ENCODE results near the gene GPSM1.

GPSM1 gene

GRCh38 chr9:136300866-136301265 lies 26.5 kb upstream of the GPSM1 start:
- ChIA-PET CTCF (interaction anchor here (1.1 to 1.9 kb wide), 3 partner anchors 11 to 17 kb away, joined by 3 to 7 read pairs (median 6); no protein-coding TSS in a partner anchor), POLR2A (no interaction called here)
- no peak for TF ChIP-seq CTCF (IDR thresholded peaks at IDR 0.05; ENCODE audit: insufficient read depth, low read length, missing control alignments)
- H3K4me3 ChIP-seq (ENCODE audit: low read depth, low read length): no peak overlapping the region
- DNase-seq (ENCODE audit: low read depth, low spot score): no peak

- CTCF ChIA-PET: interaction anchor here (2.1 kb wide), 1 partner anchor 11 kb away, joined by 11 read pairs; no protein-coding TSS in a partner anchor
- H3K4me3 ChIP-seq (ENCODE audit: low read depth, low read length): no peak overlapping the region
- DNase-seq (ENCODE audit: low read depth, low spot score): no peak
- TF ChIP-seq CTCF (IDR thresholded peaks at IDR 0.05; ENCODE audit: insufficient read depth, low read length, missing control alignments): no peak
- POLR2A ChIA-PET: no interaction called here
Observed at GRCh38 chr9:136302527-136302926, 24.8 kb upstream of the GPSM1 start.

GRCh38 chr9:136303066-136303824 lies 24.1 kb upstream of the GPSM1 start:
- no peak for TF ChIP-seq CTCF (IDR thresholded peaks at IDR 0.05; ENCODE audit: insufficient read depth, low read length, missing control alignments)
- POLR2A ChIA-PET: no interaction called here
- H3K4me3 ChIP-seq (ENCODE audit: low read depth, low read length): no peak overlapping the region
- CTCF ChIA-PET: interaction anchor here (2.1 kb wide), 1 partner anchor 10 kb away, joined by 11 read pairs; no protein-coding TSS in a partner anchor
- DNase-seq (ENCODE audit: low read depth, low spot score): no peak

GRCh38 chr9:136303825-136304416 lies 23.4 kb upstream of the GPSM1 start, which contains the start of gene CCDC187:
TSS of gene CCDC187 (minus strand) at chr9:136304094. CDS start at chr9:136303830, 264 bp downstream.
- no peak for TF ChIP-seq CTCF (IDR thresholded peaks at IDR 0.05; ENCODE audit: insufficient read depth, low read length, missing control alignments)
- ChIA-PET CTCF (interaction anchor here (2.1 kb wide), 1 partner anchor 9 kb away, joined by 11 read pairs; no protein-coding TSS in a partner anchor), POLR2A (interaction anchor here (0.7 kb wide), 1 partner anchor 47 kb away, joined by 3 read pairs; no protein-coding TSS in a partner anchor)

GRCh38 chr9:136304456-136304855 lies 22.9 kb upstream of the GPSM1 start:
- ChIA-PET CTCF (interaction anchor here (2.1 kb wide), 1 partner anchor 9 kb away, joined by 11 read pairs; no protein-coding TSS in a partner anchor), POLR2A (interaction anchor here (0.7 kb wide), 1 partner anchor 48 kb away, joined by 3 read pairs; no protein-coding TSS in a partner anchor)
- DNase-seq (ENCODE audit: low read depth, low spot score): no peak
- no peak overlapping the region for H3K4me3 ChIP-seq (ENCODE audit: low read depth, low read length)
- TF ChIP-seq CTCF (IDR thresholded peaks at IDR 0.05; ENCODE audit: insufficient read depth, low read length, missing control alignments): no peak

More at GRCh38 chr9:136303825-136304416, 23.4 kb upstream of the GPSM1 start, which contains the start of gene CCDC187:
- no peak within 1 kb of the TSS for H3K4me3 ChIP-seq (ENCODE audit: low read depth, low read length)
- DNase-seq (ENCODE audit: low read depth, low spot score): no peak

GRCh38 chr9:136304981-136305380 lies 22.4 kb upstream of the GPSM1 start:
- TF ChIP-seq CTCF (IDR thresholded peaks at IDR 0.05; ENCODE audit: insufficient read depth, low read length, missing control alignments): no peak
- no peak overlapping the region for H3K4me3 ChIP-seq (ENCODE audit: low read depth, low read length)
- POLR2A ChIA-PET: interaction anchor here (0.7 kb wide), 1 partner anchor 48 kb away, joined by 3 read pairs; no protein-coding TSS in a partner anchor
- CTCF ChIA-PET: no interaction called here
- DNase-seq (ENCODE audit: low read depth, low spot score): no peak
